ENCODE results near the gene CHCHD3. TPM values are rescaled to one million over a fixed set of nuclear protein-coding genes. Genes with fewer than 3 reads are reported as not detected.
"Not testable (repeated sequence)": the region's sequence is repeated elsewhere in the genome, so short reads cannot be mapped to it uniquely, and the experiment has no call there.

Gene CHCHD3
- total RNA-seq, 1 experiment from 2014 or later, result 114 TPM

DNA sequence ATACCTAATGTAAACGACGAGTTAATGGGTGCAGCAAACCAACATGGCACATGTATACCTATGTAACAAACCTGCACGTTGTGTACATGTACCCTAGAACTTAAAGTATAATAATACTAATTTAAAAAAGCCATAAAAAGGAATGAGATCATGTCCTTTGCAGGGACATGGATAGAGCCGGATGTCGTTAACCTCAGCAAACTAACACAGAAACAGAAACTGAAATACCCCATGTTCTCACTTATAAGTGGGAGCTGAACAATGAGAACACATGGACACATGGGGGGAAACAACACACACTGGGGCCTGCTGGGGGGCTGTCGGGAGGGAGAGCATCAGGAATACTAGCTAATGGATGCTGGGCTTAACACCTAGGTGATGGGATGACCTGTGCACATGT is 176.8 kb downstream of the CHCHD3 start:
- peaks cover 16% of the 10 kb centered on the region for H3K4me1 Mint-ChIP-seq
- H3K9me3 Mint-ChIP-seq; H3K36me3 Mint-ChIP-seq; POLR2A ChIA-PET; H3K27me3 Mint-ChIP-seq (ENCODE audit: low read depth); CTCF ChIA-PET; DNase-seq (ENCODE audit: low spot score); H3K27ac Mint-ChIP-seq; ATAC-seq; H3K4me3 Mint-ChIP-seq: not testable (repeated sequence)

DNA sequence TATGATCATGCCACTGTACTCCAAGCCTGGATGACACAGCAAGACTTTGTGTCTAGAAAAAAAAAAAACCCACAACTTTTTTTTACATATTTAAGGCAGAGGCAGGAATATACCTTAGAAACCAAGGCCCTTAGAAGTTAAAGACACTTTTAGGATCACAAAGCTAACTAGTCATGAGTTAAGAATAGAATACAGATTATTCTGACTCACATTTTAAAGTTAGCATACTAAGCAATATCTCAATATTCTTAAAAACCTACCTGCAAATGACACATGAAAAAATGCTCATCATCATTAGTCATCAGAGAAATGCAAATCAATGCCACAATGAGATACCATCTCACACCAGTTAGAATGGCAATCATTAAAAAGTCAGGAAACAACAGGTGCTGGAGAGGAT is 177.7 kb downstream of the CHCHD3 start:
- POLR2A ChIA-PET, result no interaction called here
- peaks cover 16% of the 10 kb centered on the region for H3K4me1 Mint-ChIP-seq

GRCh38 chr7:132902294-132902693 is 179.6 kb downstream of the CHCHD3 start:
- peaks cover 11% of the 10 kb centered on the region for H3K4me1 Mint-ChIP-seq
- H3K9me3 Mint-ChIP-seq; H3K4me3 Mint-ChIP-seq; ATAC-seq; H3K27ac Mint-ChIP-seq; CTCF ChIA-PET; H3K27me3 Mint-ChIP-seq (ENCODE audit: low read depth); DNase-seq (ENCODE audit: low spot score); POLR2A ChIA-PET: not testable (repeated sequence)
- H3K36me3 Mint-ChIP-seq, result peaks cover 22% of the 10 kb centered on the region

More for the DNA sequence above, 177.7 kb downstream of the CHCHD3 start:
- no peak for DNase-seq (ENCODE audit: low spot score)
- no peaks in the 10 kb centered on the region for H3K27me3 Mint-ChIP-seq (ENCODE audit: low read depth)
- H3K27ac Mint-ChIP-seq, result no peak overlapping the region
- no peak for ATAC-seq
- CTCF ChIA-PET, result no interaction called here
- peaks cover 12% of the 10 kb centered on the region for H3K36me3 Mint-ChIP-seq
- H3K9me3 Mint-ChIP-seq, result peaks cover 1% of the 10 kb centered on the region
- H3K4me3 Mint-ChIP-seq, result no peak overlapping the region
- TF ChIP-seq ZNF121 (CRISPR knock-in tag; IDR thresholded peaks at IDR 0.05) (no peak), CBFB (CRISPR knock-in tag; IDR thresholded peaks at IDR 0.05; ENCODE audit: low read depth) (no peak)
- TF ChIP-seq, protein P1, sequence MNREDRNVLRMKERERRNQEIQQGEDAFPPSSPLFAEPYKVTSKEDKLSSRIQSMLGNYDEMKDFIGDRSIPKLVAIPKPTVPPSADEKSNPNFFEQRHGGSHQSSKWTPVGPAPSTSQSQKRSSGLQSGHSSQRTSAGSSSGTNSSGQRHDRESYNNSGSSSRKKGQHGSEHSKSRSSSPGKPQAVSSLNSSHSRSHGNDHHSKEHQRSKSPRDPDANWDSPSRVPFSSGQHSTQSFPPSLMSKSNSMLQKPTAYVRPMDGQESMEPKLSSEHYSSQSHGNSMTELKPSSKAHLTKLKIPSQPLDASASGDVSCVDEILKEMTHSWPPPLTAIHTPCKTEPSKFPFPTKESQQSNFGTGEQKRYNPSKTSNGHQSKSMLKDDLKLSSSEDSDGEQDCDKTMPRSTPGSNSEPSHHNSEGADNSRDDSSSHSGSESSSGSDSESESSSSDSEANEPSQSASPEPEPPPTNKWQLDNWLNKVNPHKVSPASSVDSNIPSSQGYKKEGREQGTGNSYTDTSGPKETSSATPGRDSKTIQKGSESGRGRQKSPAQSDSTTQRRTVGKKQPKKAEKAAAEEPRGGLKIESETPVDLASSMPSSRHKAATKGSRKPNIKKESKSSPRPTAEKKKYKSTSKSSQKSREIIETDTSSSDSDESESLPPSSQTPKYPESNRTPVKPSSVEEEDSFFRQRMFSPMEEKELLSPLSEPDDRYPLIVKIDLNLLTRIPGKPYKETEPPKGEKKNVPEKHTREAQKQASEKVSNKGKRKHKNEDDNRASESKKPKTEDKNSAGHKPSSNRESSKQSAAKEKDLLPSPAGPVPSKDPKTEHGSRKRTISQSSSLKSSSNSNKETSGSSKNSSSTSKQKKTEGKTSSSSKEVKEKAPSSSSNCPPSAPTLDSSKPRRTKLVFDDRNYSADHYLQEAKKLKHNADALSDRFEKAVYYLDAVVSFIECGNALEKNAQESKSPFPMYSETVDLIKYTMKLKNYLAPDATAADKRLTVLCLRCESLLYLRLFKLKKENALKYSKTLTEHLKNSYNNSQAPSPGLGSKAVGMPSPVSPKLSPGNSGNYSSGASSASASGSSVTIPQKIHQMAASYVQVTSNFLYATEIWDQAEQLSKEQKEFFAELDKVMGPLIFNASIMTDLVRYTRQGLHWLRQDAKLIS (CRISPR knock-in tag; IDR thresholded peaks at IDR 0.05; ENCODE audit: borderline replicate concordance), result no peak
- TF ChIP-seq, protein P2, sequence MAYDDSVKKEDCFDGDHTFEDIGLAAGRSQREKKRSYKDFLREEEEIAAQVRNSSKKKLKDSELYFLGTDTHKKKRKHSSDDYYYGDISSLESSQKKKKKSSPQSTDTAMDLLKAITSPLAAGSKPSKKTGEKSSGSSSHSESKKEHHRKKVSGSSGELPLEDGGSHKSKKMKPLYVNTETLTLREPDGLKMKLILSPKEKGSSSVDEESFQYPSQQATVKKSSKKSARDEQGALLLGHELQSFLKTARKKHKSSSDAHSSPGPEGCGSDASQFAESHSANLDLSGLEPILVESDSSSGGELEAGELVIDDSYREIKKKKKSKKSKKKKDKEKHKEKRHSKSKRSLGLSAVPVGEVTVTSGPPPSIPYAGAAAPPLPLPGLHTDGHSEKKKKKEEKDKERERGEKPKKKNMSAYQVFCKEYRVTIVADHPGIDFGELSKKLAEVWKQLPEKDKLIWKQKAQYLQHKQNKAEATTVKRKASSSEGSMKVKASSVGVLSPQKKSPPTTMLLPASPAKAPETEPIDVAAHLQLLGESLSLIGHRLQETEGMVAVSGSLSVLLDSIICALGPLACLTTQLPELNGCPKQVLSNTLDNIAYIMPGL (CRISPR knock-in tag; IDR thresholded peaks at IDR 0.05), result no peak
- TF ChIP-seq, protein P3, sequence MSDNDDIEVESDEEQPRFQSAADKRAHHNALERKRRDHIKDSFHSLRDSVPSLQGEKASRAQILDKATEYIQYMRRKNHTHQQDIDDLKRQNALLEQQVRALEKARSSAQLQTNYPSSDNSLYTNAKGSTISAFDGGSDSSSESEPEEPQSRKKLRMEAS (CRISPR knock-in tag; IDR thresholded peaks at IDR 0.05), result no peak

DNA sequence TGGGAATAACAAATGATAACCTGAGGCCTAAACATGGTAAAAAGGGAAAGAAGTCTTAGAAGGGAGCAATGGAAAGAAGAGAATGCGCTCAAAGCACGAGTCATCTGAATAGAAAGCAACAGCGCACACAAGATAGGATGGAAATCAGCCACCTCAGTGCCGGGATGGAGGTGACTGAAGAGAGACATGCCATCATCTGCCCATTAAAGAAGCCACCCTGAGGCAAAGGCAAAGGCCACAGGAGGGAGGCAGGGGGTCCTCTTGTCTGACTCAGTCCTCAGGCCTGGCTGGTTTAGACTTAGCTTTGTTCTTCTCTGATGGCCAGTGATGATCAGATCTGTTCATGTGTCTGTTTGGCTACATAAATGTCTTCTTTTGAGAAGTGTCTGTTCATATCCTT is 180.6 kb downstream of the CHCHD3 start:
- no peak overlapping the region for H3K27ac Mint-ChIP-seq
- ATAC-seq (no peak; the same call in 1 of the 2 replicates), DNase-seq (ENCODE audit: low spot score) (no peak)
- H3K27me3 Mint-ChIP-seq (ENCODE audit: low read depth), result no peaks in the 10 kb centered on the region
- peaks cover 3% of the 10 kb centered on the region; the same call in 1 of the 2 replicates for H3K4me1 Mint-ChIP-seq
- ChIA-PET POLR2A (no interaction called here), CTCF (no interaction called here)
- peaks cover 24% of the 10 kb centered on the region for H3K36me3 Mint-ChIP-seq
- peaks cover 5% of the 10 kb centered on the region for H3K9me3 Mint-ChIP-seq
- TF ChIP-seq ZNF396 (CRISPR knock-in tag; IDR thresholded peaks at IDR 0.05; ENCODE audit: borderline replicate concordance) (no peak), RELA (CRISPR knock-in tag; IDR thresholded peaks at IDR 0.05; ENCODE audit: borderline replicate concordance) (no peak), SMAD3 (CRISPR knock-in tag; IDR thresholded peaks at IDR 0.05; ENCODE audit: borderline replicate concordance) (no peak), KAT7 (CRISPR knock-in tag; IDR thresholded peaks at IDR 0.05; ENCODE audit: borderline replicate concordance) (no peak), E2F4 (CRISPR knock-in tag; IDR thresholded peaks at IDR 0.05; ENCODE audit: borderline replicate concordance, low read depth) (no peak)
- no peak overlapping the region for H3K4me3 Mint-ChIP-seq

Measured in WTC11 (cell line).